ENCODE results near the gene BCAN.
A peak's percentile ranks its signal among the peaks of the same experiment; 100 is the strongest.
"Not testable (repeated sequence)": the region's sequence is repeated elsewhere in the genome, so short reads cannot be mapped to it uniquely, and the experiment has no call there.

BCAN gene

DNA sequence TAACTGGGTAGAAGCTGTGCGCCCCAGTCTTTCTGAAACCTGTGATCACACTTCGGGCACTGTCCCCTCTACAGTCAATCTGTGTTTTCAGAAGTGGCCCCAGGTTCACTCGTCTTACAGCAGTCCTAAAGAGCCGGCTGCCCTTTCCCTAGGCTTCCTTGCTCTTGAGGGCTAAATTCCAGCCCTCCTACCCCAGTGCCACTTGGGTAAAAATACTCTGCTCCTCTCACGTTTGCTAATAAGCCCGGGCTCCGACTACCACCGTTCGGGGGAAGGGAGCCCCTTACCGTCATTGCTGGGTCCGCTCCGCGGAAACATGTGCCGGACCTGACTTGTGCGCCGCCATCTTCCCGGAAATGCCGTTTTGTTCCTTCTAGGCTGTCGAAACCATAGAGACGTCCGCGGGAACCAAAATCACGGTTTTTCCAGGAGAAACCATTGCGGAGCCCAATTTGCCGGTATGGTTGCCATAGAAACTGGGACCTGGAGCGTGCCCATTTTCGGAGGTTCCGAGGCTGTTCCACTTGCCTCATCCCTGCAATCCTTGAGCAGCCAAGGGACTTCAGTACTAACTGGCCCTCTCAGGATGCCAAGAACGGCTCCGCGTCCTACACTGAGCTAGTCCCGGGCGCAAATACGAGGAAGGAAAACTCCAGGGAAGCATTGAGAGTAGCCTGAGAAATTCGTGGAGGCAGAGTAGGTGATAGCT is 40.6 kb upstream of the BCAN start, which contains the start of gene GPATCH4:
GPATCH4 (minus strand) TSS at position 358 of the 709 bp plus-strand sequence.
- DNase-seq (ENCODE audit: extremely low spot score): peak; percentile 84
- ChIA-PET CTCF (interaction anchor here (1.0 to 2.6 kb wide), 3 partner anchors 10 to 215 kb away, joined by 4 to 7 read pairs (median 7); partner anchors contain the start of gene NAXE), POLR2A (interaction anchor here (0.6 to 4.9 kb wide), 7 partner anchors 9 to 144 kb away, joined by 3 to 57 read pairs (median 4); partner anchors contain the start of genes MEF2D, NAXE and TTC24)
- TF ChIP-seq HDGF (IDR thresholded peaks at IDR 0.05; ENCODE audit: borderline replicate concordance) (no peak), NFRKB (IDR thresholded peaks at IDR 0.05) (peak; percentile 88), L3MBTL2 (conservative IDR thresholded peaks at IDR 0.05) (peak; percentile 93), ELF4 (IDR thresholded peaks at IDR 0.05) (peak; percentile 95), SP1 (IDR thresholded peaks at IDR 0.05) (no peak), ZNF384 (IDR thresholded peaks at IDR 0.05) (no peak)

DNA sequence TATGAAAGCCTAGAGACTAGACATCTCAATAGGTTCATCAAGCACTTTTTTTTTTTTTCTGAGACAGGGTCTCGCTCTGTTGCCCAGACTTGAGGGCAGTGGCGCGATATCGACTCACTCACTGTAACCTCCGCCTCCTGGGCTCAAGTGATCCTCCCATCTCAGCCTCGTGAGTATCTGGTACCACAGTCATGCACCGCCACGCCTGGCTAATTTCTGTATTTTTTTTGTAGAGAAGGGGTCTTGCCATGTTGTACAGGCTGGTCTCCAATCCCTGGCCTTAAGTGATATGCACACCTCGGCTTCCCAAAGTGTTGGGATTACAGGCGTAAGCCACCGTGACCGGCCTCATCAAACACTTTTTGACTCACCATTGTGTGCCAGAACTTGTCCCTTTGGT is 40.0 kb upstream of the BCAN start:
- no peak for DNase-seq (ENCODE audit: extremely low spot score)
- CTCF ChIA-PET: interaction anchor here (0.7 to 2.6 kb wide), 8 partner anchors 8 to 216 kb away, joined by 3 to 7 read pairs (median 4); partner anchors contain the start of gene NAXE
- POLR2A ChIA-PET: interaction anchor here (0.6 to 4.9 kb wide), 5 partner anchors 10 to 144 kb away, joined by 3 to 57 read pairs (median 4); partner anchors contain the start of genes MEF2D and NAXE
- TF ChIP-seq FOXA1 (IDR thresholded peaks at IDR 0.05) (no peak), NFRKB (IDR thresholded peaks at IDR 0.05) (no peak), L3MBTL2 (conservative IDR thresholded peaks at IDR 0.05) (no peak), ZNF384 (IDR thresholded peaks at IDR 0.05) (peak; percentile 84)

DNA sequence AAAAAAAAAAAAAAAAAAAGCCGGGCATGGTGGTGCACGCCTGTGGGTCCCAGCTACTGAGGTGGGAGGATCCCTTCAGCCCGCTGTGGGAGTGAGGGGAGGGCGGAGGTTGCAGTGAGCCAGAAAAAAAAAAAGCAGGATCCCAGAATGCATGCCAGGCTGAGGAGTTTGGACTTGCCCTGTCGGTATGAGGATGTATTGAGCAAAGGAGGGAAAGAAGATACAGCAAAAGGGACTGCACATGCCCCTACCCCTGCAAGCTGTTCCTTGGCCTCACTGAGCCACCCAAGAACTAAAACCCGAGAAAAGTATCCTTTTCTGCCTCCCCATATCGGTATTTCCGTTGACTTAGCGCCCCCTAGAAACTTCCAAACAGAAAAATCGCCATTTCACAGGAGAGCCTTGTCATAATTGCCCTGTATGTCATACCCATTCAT is 39.3 kb upstream of the BCAN start:
- TF ChIP-seq HDGF (IDR thresholded peaks at IDR 0.05; ENCODE audit: borderline replicate concordance) (no peak), ZNF384 (IDR thresholded peaks at IDR 0.05) (peak; percentile 95), FOXM1 (IDR thresholded peaks at IDR 0.05; ENCODE audit: borderline replicate concordance) (no peak)
- TF ChIP-seq, protein P1, sequence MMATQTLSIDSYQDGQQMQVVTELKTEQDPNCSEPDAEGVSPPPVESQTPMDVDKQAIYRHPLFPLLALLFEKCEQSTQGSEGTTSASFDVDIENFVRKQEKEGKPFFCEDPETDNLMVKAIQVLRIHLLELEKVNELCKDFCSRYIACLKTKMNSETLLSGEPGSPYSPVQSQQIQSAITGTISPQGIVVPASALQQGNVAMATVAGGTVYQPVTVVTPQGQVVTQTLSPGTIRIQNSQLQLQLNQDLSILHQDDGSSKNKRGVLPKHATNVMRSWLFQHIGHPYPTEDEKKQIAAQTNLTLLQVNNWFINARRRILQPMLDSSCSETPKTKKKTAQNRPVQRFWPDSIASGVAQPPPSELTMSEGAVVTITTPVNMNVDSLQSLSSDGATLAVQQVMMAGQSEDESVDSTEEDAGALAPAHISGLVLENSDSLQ (IDR thresholded peaks at IDR 0.05): no peak
- ChIA-PET CTCF (interaction anchor here (0.7 to 2.6 kb wide), 9 partner anchors 9 to 217 kb away, joined by 3 to 7 read pairs (median 4); no protein-coding TSS in a partner anchor), POLR2A (interaction anchor here (1.0 to 4.9 kb wide), 3 partner anchors 11 to 102 kb away, joined by 3 to 57 read pairs (median 3); partner anchors contain the start of genes MEF2D and NAXE)
- DNase-seq (ENCODE audit: extremely low spot score): peak; percentile 45

DNA sequence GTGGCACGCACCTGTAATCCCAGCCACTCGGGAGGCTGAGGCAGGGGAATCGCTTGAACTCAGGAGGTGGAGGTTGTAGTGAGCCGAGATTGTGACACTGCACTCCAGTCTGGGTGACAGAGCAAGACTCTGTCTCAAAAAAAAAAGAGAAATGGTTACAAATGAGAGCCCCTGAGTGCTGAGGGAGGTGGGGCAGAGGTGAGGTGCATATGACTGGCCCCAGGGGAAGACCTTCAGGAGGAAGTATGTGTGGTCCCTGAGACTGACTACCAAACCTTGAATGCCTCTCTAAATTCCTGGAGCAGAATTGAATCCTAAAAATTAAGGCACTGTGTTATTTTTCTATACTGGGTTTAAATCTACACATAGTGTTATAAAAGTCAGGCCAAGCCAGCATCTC is 34.6 kb upstream of the BCAN start:
- DNase-seq (ENCODE audit: extremely low spot score); CTCF ChIA-PET; POLR2A ChIA-PET: not testable (repeated sequence)

DNA sequence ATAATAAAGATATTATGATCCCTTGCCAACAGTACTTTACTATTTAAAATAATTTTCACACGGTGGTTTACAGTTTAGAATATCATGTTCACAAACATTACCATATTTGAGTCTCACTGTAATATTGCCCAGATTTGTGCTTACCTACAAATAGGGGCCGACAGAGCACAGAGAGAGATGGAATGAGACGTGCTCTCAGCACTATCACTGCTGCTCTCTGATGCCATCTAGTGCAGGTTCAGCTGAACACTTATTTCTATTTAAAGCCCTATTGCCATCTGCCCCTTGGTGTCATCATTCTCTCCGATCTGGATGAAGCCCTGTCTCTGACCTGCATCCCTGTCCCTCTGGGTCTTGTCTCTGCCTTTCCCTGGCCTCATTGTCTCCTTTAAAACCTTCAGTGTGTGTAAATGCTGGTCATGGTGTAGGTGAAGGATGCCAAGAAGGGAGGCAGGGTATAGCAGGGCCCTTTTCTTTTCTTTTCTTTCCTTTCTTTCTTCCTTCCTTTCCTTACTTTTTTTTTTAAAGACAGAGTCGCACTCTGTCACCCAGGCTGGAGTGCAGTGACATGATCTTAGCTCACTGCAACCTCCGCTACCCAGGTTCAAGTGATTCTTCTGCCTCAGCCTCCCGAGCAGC is 33.8 kb upstream of the BCAN start:
- DNase-seq (ENCODE audit: extremely low spot score): peak; percentile 78

DNA sequence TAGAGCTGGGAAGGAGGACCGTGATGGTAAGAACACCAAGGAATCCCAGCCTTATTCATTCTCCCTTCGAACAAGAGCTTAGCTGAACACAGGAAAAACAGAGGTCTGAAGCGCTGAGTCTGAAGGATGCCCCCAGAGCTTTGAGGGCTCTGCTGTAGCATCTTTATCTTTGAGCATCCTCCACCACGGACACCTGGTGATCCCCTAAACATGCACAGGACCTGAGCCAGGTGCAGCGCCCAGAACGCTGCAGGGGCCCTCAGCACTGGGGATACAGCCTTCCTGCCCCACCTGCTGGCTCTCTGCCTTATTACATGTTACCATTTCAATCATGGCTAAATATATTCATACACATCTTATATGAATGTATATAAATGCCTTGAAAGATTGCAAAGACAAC is 32.9 kb upstream of the BCAN start:
- peak; percentile 66 for DNase-seq (ENCODE audit: extremely low spot score)
- no peak for TF ChIP-seq SP1 (IDR thresholded peaks at IDR 0.05)
- no peak for TF ChIP-seq FOXK2 (IDR thresholded peaks at IDR 0.05)
- no peak for TF ChIP-seq LEF1 (IDR thresholded peaks at IDR 0.05; ENCODE audit: borderline replicate concordance)
- TF ChIP-seq HDGF (IDR thresholded peaks at IDR 0.05; ENCODE audit: borderline replicate concordance): no peak
- no peak for TF ChIP-seq BHLHE40 (IDR thresholded peaks at IDR 0.05; ENCODE audit: borderline replicate concordance)
- TF ChIP-seq, protein P1 (IDR thresholded peaks at IDR 0.05): no peak
- no peak for TF ChIP-seq ZNF384 (IDR thresholded peaks at IDR 0.05)
- no peak for TF ChIP-seq ARNT (IDR thresholded peaks at IDR 0.05)
- TF ChIP-seq TARDBP (IDR thresholded peaks at IDR 0.05): no peak
- TF ChIP-seq NFRKB (IDR thresholded peaks at IDR 0.05): no peak
- TF ChIP-seq SUZ12 (IDR thresholded peaks at IDR 0.05): no peak
- TF ChIP-seq L3MBTL2 (conservative IDR thresholded peaks at IDR 0.05): no peak
- TF ChIP-seq FOXA1 (IDR thresholded peaks at IDR 0.05): no peak
- ChIA-PET CTCF (interaction anchor here (0.7 to 1.8 kb wide), 10 partner anchors 11 to 117 kb away, joined by 3 to 13 read pairs (median 6); partner anchors contain the start of genes HAPLN2 and NAXE), POLR2A (interaction anchor here (1.4 kb wide), 1 partner anchor 17 kb away, joined by 10 read pairs; the partner anchor contains the start of gene NAXE)

More for the DNA sequence above, 33.8 kb upstream of the BCAN start:
- CTCF ChIA-PET: interaction anchor here (0.6 to 1.8 kb wide), 14 partner anchors 8 to 151 kb away, joined by 3 to 13 read pairs (median 4); partner anchors contain the start of genes HAPLN2 and NAXE
- no peak for TF ChIP-seq HDGF (IDR thresholded peaks at IDR 0.05; ENCODE audit: borderline replicate concordance)
- TF ChIP-seq, protein P1 (IDR thresholded peaks at IDR 0.05): no peak
- no peak for TF ChIP-seq CTBP1 (IDR thresholded peaks at IDR 0.05; ENCODE audit: borderline replicate concordance)
- TF ChIP-seq BHLHE40 (IDR thresholded peaks at IDR 0.05; ENCODE audit: borderline replicate concordance): no peak
- no peak for TF ChIP-seq FOXM1 (IDR thresholded peaks at IDR 0.05; ENCODE audit: borderline replicate concordance)
- no peak for TF ChIP-seq ARNT (IDR thresholded peaks at IDR 0.05)
- TF ChIP-seq ELF4 (IDR thresholded peaks at IDR 0.05): no peak
- TF ChIP-seq SUZ12 (IDR thresholded peaks at IDR 0.05): no peak
- TF ChIP-seq FOXA1 (IDR thresholded peaks at IDR 0.05): no peak
- TF ChIP-seq FOXK2 (IDR thresholded peaks at IDR 0.05): no peak
- TF ChIP-seq TARDBP (IDR thresholded peaks at IDR 0.05): no peak
- no peak for TF ChIP-seq L3MBTL2 (conservative IDR thresholded peaks at IDR 0.05)
- TF ChIP-seq SP1 (IDR thresholded peaks at IDR 0.05): no peak
- no peak for TF ChIP-seq ZNF384 (IDR thresholded peaks at IDR 0.05)
- POLR2A ChIA-PET: interaction anchor here (1.4 kb wide), 1 partner anchor 16 kb away, joined by 10 read pairs; the partner anchor contains the start of gene NAXE

DNA sequence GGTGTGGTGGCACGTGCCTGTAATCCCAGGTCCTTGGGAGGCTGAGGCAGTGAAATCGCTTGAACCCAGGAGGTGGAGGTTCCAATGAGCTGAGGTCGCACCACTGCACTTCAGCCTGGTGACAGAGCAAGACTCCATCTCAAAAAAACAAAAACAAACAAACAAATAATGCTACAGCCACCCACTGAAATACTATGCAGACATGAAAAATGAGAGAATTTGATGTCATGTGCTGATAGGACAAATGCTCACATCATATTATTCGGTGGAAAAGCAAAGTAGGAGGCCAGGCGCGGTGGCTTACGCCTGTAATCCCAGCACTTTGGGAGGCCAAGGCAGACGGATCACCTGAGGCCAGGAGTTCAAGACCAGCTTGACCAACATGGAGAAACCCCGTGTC is 31.8 kb upstream of the BCAN start:
- CTCF ChIA-PET: interaction anchor here (0.6 kb wide), 1 partner anchor 224 kb away, joined by 4 read pairs; no protein-coding TSS in a partner anchor
- DNase-seq (ENCODE audit: extremely low spot score); POLR2A ChIA-PET: not testable (repeated sequence)
